ENCODE measurements around the gene GLT1D1.

Gene GLT1D1

GRCh38 chr12:128906485-128907137 lies 53.3 kb downstream of the GLT1D1 start:
- Histone ChIP-seq H3K9me3 (ENCODE audit: insufficient read depth, low read length) (no peaks in the 10 kb centered on the region), H3K4me2 (ENCODE audit: low read depth, low read length, poor library complexity, severe bottlenecking) (no peak overlapping the region), H3K36me3 (ENCODE audit: low read length) (no peaks in the 10 kb centered on the region), H3K4me3 (ENCODE audit: insufficient read depth, low read length, poor library complexity, severe bottlenecking) (no peak overlapping the region), H3F3A (ENCODE audit: insufficient read depth) (no peaks in the 10 kb centered on the region), H2AFZ (ENCODE audit: low read depth, low read length, severe bottlenecking) (no peak overlapping the region), H3K9me2 (replicated peaks; ENCODE audit: insufficient read depth, low read length) (no peaks in the 10 kb centered on the region), H3K79me2 (ENCODE audit: insufficient read depth, low read length) (no peaks in the 10 kb centered on the region), H3K27ac (ENCODE audit: low read depth, low read length) (no peak overlapping the region), H3K27me3 (ENCODE audit: low read length) (no peaks in the 10 kb centered on the region), H3K9ac (ENCODE audit: low read length) (no peak overlapping the region), H4K20me1 (ENCODE audit: low read depth, low read length) (no peaks in the 10 kb centered on the region)
- TF ChIP-seq EZH2phosphoT487 (conservative IDR thresholded peaks at IDR 0.05; ENCODE audit: low read length) (no peak), CTCF (IDR thresholded peaks at IDR 0.05; ENCODE audit: insufficient read depth, low read length, poor library complexity, severe bottlenecking) (no peak)

GRCh38 chr12:128908254-128908653 lies 55.0 kb downstream of the GLT1D1 start:
- H3K27ac ChIP-seq (ENCODE audit: low read depth, low read length): no peak overlapping the region
- TF ChIP-seq EZH2phosphoT487 (conservative IDR thresholded peaks at IDR 0.05; ENCODE audit: low read length): no peak
- no peak for TF ChIP-seq CTCF (IDR thresholded peaks at IDR 0.05; ENCODE audit: insufficient read depth, low read length, poor library complexity, severe bottlenecking)
- H4K20me1 ChIP-seq (ENCODE audit: low read depth, low read length): no peaks in the 10 kb centered on the region
- no peaks in the 10 kb centered on the region for H3K27me3 ChIP-seq (ENCODE audit: low read length)
- H3F3A ChIP-seq (ENCODE audit: insufficient read depth): no peaks in the 10 kb centered on the region
- no peaks in the 10 kb centered on the region for H3K9me2 ChIP-seq (replicated peaks; ENCODE audit: insufficient read depth, low read length)
- no peaks in the 10 kb centered on the region for H3K9me3 ChIP-seq (ENCODE audit: insufficient read depth, low read length)
- H3K36me3 ChIP-seq (ENCODE audit: low read length): no peaks in the 10 kb centered on the region
- no peak overlapping the region for H3K9ac ChIP-seq (ENCODE audit: low read length)
- no peak overlapping the region for H3K4me3 ChIP-seq (ENCODE audit: insufficient read depth, low read length, poor library complexity, severe bottlenecking)
- H3K79me2 ChIP-seq (ENCODE audit: insufficient read depth, low read length): no peaks in the 10 kb centered on the region
- H3K4me2 ChIP-seq (ENCODE audit: low read depth, low read length, poor library complexity, severe bottlenecking): no peak overlapping the region
- H2AFZ ChIP-seq (ENCODE audit: low read depth, low read length, severe bottlenecking): no peak overlapping the region

- no peak overlapping the region for H3K4me2 ChIP-seq (ENCODE audit: low read depth, low read length, poor library complexity, severe bottlenecking)
- no peak for TF ChIP-seq CTCF (IDR thresholded peaks at IDR 0.05; ENCODE audit: insufficient read depth, low read length, poor library complexity, severe bottlenecking)
- TF ChIP-seq EZH2phosphoT487 (conservative IDR thresholded peaks at IDR 0.05; ENCODE audit: low read length): no peak
- H3K9me2 ChIP-seq (replicated peaks; ENCODE audit: insufficient read depth, low read length): no peaks in the 10 kb centered on the region
- no peaks in the 10 kb centered on the region for H3K9me3 ChIP-seq (ENCODE audit: insufficient read depth, low read length)
- H3K79me2 ChIP-seq (ENCODE audit: insufficient read depth, low read length): no peaks in the 10 kb centered on the region
- H3K27me3 ChIP-seq (ENCODE audit: low read length): no peaks in the 10 kb centered on the region
- no peak overlapping the region for H3K9ac ChIP-seq (ENCODE audit: low read length)
- H4K20me1 ChIP-seq (ENCODE audit: low read depth, low read length): no peaks in the 10 kb centered on the region
- H2AFZ ChIP-seq (ENCODE audit: low read depth, low read length, severe bottlenecking): no peak overlapping the region
- H3K27ac ChIP-seq (ENCODE audit: low read depth, low read length): no peak overlapping the region
- no peaks in the 10 kb centered on the region for H3F3A ChIP-seq (ENCODE audit: insufficient read depth)
- H3K4me3 ChIP-seq (ENCODE audit: insufficient read depth, low read length, poor library complexity, severe bottlenecking): no peak overlapping the region
- H3K36me3 ChIP-seq (ENCODE audit: low read length): no peaks in the 10 kb centered on the region
Observed at GRCh38 chr12:128909653-128910052, 56.4 kb downstream of the GLT1D1 start.
